Adrenal gland (tissue), 12 donors: ENCODE measurements around the gene GADD45B. TPM values are rescaled to one million over a fixed set of nuclear protein-coding genes. Genes with fewer than 3 reads are reported as not detected.

ENCODE experiments used
- DNase-seq, 7 donors: peaks; one replicate each; pipeline ENCODE4 v3.0.0-alpha.2; 2019 to 2020
- H3K27ac ChIP-seq, 5 donors: fragments of 200-600 bp; sonication (generic) in 4 of 5; 1 replicate in 3 of 5; 2 replicates in 2 of 5; pipeline versions ENCODE4 v1.5.1 to v1.8.0; 2016 to 2020; ENCODE audit warnings: mild to moderate bottlenecking in 1 of 5
- H3K27me3 ChIP-seq: fragments of 200-600 bp; 2 replicates; pipeline ENCODE4 v1.8.0; 2021
- H3K36me3 ChIP-seq, 2 donors: fragments of 200-600 bp; replicated peaks in 1 of 2; 1 replicate in 1 of 2; 2 replicates in 1 of 2; pipeline versions ENCODE4 v1.5.1 to v1.8.0; 2018 to 2022
- H3K4me1 ChIP-seq, 2 donors: fragments of 200-600 bp; replicated peaks in 1 of 2; 1 replicate in 1 of 2; 2 replicates in 1 of 2; pipeline versions ENCODE4 v1.5.1 to v1.8.0; 2018 to 2021
- H3K4me3 ChIP-seq, 4 donors: fragments of 200-600 bp; sonication (generic) in 3 of 4; one replicate each; pipeline ENCODE4 v1.5.1; 2016 to 2018
- H3K9me3 ChIP-seq, 3 donors: fragments of 200-600 bp; sonication (generic) in 1 of 3; replicated peaks in 1 of 3; 1 replicate in 2 of 3; 2 replicates in 1 of 3; pipeline versions ENCODE4 v1.5.1 to v1.8.0; 2016 to 2021
- POLR2A ChIP-seq, 2 donors: fragments of 450-650 bp; IDR thresholded peaks; one replicate each; pipeline ENCODE4 v1.6.1; 2017; ENCODE audit warnings: antibody characterized with exemption in 2 of 2, mild to moderate bottlenecking in 2 of 2, moderate library complexity in 1 of 2
- WGBS, 4 donors: extraction: QIAGEN DNeasy Blood & Tissue Kit in 2 of 4; methylation state at CpG; one replicate each; pipeline versions ENCODE4 v1.1.5 to v1.1.7; 2013 to 2017; 5-methylcytosine and 5-hydroxymethylcytosine counted together
- intact Hi-C, 2 donors: fragments of 100-400 bp; cut with DNase I; formaldehyde crosslinking; loops; one replicate each; pipeline versions ENCODE4 v1.14.1 to v1.15.0; 2022 to 2023
- polyA plus RNA-seq, 3 donors: library from polyadenylated mRNA; stranded (reverse); fragments of 200-250 nt in 2 of 3; fragments of 350-450 nt in 1 of 3; fragmentation: Illumina TruSeq in 1 of 3; extraction: RNeasy Lipid Tissue Mini Kit (QIAGEN cat#74804) in 1 of 3; gene quantifications; one replicate each; pipeline ENCODE4 v1.2.3, GENCODE V29; 2013 to 2014
- total RNA-seq, 9 donors: library from RNA; depleted of rRNA in 4 of 9; stranded (reverse); fragments of >200 nt in 4 of 9; fragments of 120-200 nt in 1 of 9; fragmentation: NEBNext Ultra II Directional in 1 of 9; extraction: Animal tissue kit (Norgen Biotek cat#: 25700) in 1 of 9; gene quantifications; one replicate each; pipeline versions ENCODE4 v1.1.0 to v1.2.4, GENCODE V29; 2013 to 2023
- TF ChIP-seq, protein P1 (sequence below), 6 experiments: fragments of 450-650 bp in 4 of 6; fragments of 200-600 bp in 2 of 6; sonication (generic) in 1 of 6; IDR thresholded peaks; 1 replicate in 5 of 6; 2 replicates in 1 of 6; pipeline versions ENCODE4 v1.5.1 to v1.8.0; 2016 to 2021; ENCODE audit warnings: antibody characterized with exemption in 6 of 6, mild to moderate bottlenecking in 2 of 6, moderate library complexity in 1 of 6
- donor health status: healthy with polysubstance abuse.
- donor health status: Bipolar disorder and iron deficiency.
- donor health status: DM: yes; HTN: yes; CAD: no.
- donor health status: DM: no; HTN: no; CAD: no.
- donor health status: DM: no; HTN: no; CAD: no.
- donor health status: DM: yes; HTN: yes; CAD: no.

Gene GADD45B
- total and polyA plus RNA-seq, 12 donors, result 14.1 to 132 (median 72.4) TPM

DNA sequence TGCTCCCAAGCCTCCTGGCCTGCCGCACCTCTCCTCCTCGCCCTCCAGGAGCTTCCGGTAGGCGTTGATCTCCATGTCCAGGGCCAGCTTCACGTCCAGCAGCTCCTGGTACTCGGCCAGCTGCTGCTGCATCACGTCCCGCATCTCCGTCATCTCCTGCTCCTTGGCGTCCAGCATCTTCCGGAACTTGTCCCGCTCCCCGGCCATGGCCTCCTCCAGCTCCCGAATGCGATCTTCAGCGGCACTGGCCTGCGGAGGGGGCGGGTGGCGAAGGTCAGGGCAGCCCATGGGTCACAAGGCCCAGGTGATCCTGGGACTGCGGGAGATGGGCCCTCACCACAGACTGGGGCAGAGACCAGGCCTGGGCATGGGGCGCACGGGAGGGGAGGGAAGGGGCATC is 41.7 kb upstream of the GADD45B start:
- H3K27ac ChIP-seq, result no peak overlapping the region
- TF ChIP-seq POLR2A (IDR thresholded peaks at IDR 0.05), result no peak
- TF ChIP-seq, protein P1, sequence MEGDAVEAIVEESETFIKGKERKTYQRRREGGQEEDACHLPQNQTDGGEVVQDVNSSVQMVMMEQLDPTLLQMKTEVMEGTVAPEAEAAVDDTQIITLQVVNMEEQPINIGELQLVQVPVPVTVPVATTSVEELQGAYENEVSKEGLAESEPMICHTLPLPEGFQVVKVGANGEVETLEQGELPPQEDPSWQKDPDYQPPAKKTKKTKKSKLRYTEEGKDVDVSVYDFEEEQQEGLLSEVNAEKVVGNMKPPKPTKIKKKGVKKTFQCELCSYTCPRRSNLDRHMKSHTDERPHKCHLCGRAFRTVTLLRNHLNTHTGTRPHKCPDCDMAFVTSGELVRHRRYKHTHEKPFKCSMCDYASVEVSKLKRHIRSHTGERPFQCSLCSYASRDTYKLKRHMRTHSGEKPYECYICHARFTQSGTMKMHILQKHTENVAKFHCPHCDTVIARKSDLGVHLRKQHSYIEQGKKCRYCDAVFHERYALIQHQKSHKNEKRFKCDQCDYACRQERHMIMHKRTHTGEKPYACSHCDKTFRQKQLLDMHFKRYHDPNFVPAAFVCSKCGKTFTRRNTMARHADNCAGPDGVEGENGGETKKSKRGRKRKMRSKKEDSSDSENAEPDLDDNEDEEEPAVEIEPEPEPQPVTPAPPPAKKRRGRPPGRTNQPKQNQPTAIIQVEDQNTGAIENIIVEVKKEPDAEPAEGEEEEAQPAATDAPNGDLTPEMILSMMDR (IDR thresholded peaks at IDR 0.05), result no peak
- intact Hi-C loops, result no loop called here
- H3K9me3 ChIP-seq, result no peaks in the 10 kb centered on the region
- DNase-seq, result no peak
- no peaks in the 10 kb centered on the region for H3K4me1 ChIP-seq
- H3K27me3 ChIP-seq, result no peaks in the 10 kb centered on the region
- H3K4me3 ChIP-seq, result no peak overlapping the region
- peaks cover 0 to 29% of the 10 kb centered on the region in 2 donors for H3K36me3 ChIP-seq
- 94 to 96% (median 96%) methylated on average over 14 to 22 of the region's 22 CpGs for WGBS, 4 donors

DNA sequence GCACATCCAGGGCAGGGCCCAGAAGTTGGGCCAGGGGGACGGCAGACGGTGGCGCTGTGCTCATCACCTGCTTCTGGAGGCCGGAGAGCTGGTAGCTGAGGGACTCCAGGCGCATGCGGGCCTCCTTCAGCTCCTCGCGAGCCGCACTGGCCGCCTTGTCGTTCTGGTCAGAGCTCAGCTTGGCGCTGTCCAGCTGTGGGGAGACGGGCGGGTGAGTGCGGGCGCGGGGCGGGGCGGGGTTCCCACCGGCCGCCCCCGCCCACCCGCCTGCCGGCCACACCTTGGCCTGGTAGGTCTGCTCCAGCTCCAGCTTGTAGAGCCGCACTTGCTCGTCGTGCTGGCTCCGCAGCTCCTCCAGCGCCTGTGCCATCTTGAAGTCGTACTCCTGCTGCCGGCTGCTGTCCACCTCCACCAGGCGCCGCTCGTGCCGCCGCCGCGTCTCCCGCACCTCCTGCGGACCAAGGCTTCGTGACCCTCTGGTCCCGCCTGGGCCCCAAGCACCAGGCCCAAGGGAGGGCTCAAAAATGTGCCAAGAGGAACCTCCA is 41.1 kb upstream of the GADD45B start:
- 95 to 97% (median 96%) methylated on average over 14 to 42 of the region's 42 CpGs for WGBS, 4 donors
- intact Hi-C loops, result no loop called here
- peaks cover 0 to 29% of the 10 kb centered on the region in 2 donors for H3K36me3 ChIP-seq
- H3K27me3 ChIP-seq, result no peaks in the 10 kb centered on the region
- no peak for DNase-seq
- no peak overlapping the region for H3K4me3 ChIP-seq
- TF ChIP-seq POLR2A (IDR thresholded peaks at IDR 0.05), result no peak
- TF ChIP-seq, protein P1 (IDR thresholded peaks at IDR 0.05), result no peak
- no peaks in the 10 kb centered on the region for H3K9me3 ChIP-seq
- H3K4me1 ChIP-seq, result no peaks in the 10 kb centered on the region
- no peak overlapping the region for H3K27ac ChIP-seq

DNA sequence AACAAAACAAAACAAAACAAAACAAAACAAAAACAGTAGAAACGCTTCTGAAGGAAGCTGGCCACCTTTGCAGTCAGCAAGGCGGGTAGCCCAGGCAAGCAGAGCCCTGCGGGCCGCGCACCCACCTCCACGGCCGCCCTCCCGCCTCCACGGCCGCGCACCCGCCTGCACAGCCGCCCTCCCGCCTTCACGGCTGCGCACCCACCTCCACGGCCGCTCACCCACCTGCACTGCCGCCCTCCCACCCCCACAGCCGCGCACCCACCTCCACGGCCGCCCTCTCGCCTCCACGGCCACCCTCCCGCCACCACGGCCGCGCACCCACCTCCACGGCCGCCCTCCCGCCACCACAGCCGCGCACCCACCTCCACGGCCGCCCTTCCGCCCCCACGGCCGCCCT is 39.5 kb upstream of the GADD45B start:
- DNase-seq, result no peak
- Histone ChIP-seq H3K4me3 (no peak overlapping the region), H3K27me3 (no peaks in the 10 kb centered on the region), H3K36me3 (peaks cover 0 to 29% of the 10 kb centered on the region in 2 donors), H3K27ac (no peak overlapping the region), H3K4me1 (no peaks in the 10 kb centered on the region), H3K9me3 (no peaks in the 10 kb centered on the region)
- TF ChIP-seq, protein P1 (IDR thresholded peaks at IDR 0.05), result no peak
- no peak for TF ChIP-seq POLR2A (IDR thresholded peaks at IDR 0.05)
- intact Hi-C loops, result no loop called here
- WGBS, 4 donors, result 96 to 97% (median 96%) methylated on average over 25 to 39 of the region's 39 CpGs

DNA sequence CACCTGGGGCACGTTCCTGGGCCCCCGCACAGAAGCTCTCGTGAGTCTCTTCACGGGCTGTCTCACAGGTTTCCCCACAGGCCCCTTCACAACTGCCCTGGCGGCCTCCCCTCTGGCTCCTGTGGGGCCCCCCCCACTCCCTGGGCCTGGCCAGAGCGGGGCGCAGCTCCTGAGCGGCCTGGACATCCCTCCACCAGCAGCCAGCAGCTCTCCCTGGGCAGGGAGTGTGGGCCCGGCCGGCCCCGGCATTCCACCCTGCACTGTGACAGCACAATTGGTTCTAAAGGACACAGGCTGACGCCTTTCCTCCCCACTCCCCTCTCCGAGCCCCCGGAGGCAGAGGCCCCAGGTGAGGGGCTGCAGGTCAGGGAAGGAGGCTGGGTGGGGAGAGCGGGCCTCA is 39.0 kb upstream of the GADD45B start:
- H3K36me3 ChIP-seq, result peaks cover 0 to 30% of the 10 kb centered on the region in 2 donors
- DNase-seq, result no peak
- no peaks in the 10 kb centered on the region for H3K9me3 ChIP-seq
- 96 to 97% (median 97%) methylated on average over 8 to 15 of the region's 15 CpGs for WGBS, 4 donors
- no peak overlapping the region for H3K4me3 ChIP-seq
- H3K4me1 ChIP-seq, result no peaks in the 10 kb centered on the region
- intact Hi-C loops, result no loop called here
- no peak for TF ChIP-seq POLR2A (IDR thresholded peaks at IDR 0.05)
- TF ChIP-seq, protein P1 (IDR thresholded peaks at IDR 0.05), result no peak
- H3K27me3 ChIP-seq, result no peaks in the 10 kb centered on the region
- H3K27ac ChIP-seq, result no peak overlapping the region
